DOHH2 (cell line): ENCODE results near the gene SKAP1.

Experiments used
- H3F3A ChIP-seq: fragments of 200-600 bp; sonication (generic), shearing (Covaris generic); 2 replicates; pipeline ENCODE4 v1.6.0; 2016; ENCODE audit warnings: antibody characterized with exemption, mild to moderate bottlenecking; ENCODE audit not compliant: control insufficient read depth, insufficient read depth
- H3K27ac ChIP-seq: fragments of 200-600 bp; sonication (generic); 2 replicates; pipeline ENCODE4 v1.5.1; 2014; ENCODE audit warnings: low read depth, mild to moderate bottlenecking, low read length, moderate library complexity
- H3K27me3 ChIP-seq: fragments of 200-600 bp; sonication (generic); 2 replicates; pipeline ENCODE4 v1.6.1; 2014; ENCODE audit warnings: mild to moderate bottlenecking, low read length, mixed read lengths; ENCODE audit not compliant: control insufficient read depth
- H3K36me3 ChIP-seq: fragments of 200-600 bp; sonication (generic); 2 replicates; pipeline ENCODE4 v1.6.1; 2014; ENCODE audit warnings: mild to moderate bottlenecking, low read length, moderate library complexity, mixed read lengths; ENCODE audit not compliant: control insufficient read depth
- H3K4me1 ChIP-seq: fragments of 200-600 bp; sonication (generic); 2 replicates; pipeline ENCODE4 v1.6.1; 2014; ENCODE audit warnings: mild to moderate bottlenecking, low read length, mixed read lengths; ENCODE audit not compliant: control insufficient read depth
- H3K4me2 ChIP-seq: fragments of 200-600 bp; sonication (generic); 2 replicates; pipeline ENCODE4 v1.6.0; 2014; ENCODE audit warnings: mild to moderate bottlenecking, low read length, moderate library complexity
- H3K4me3 ChIP-seq: fragments of 200-600 bp; sonication (generic); 2 replicates; pipeline ENCODE4 v1.5.1; 2014; ENCODE audit warnings: mild to moderate bottlenecking, low read length, mixed read lengths
- H3K79me2 ChIP-seq: fragments of 200-600 bp; sonication (generic); 2 replicates; pipeline ENCODE4 v1.6.1; 2014; ENCODE audit warnings: mild to moderate bottlenecking, low read length, mixed read lengths; ENCODE audit not compliant: control insufficient read depth
- H3K9me2 ChIP-seq: fragments of 200-600 bp; sonication (generic); replicated peaks from 2 replicates; pipeline ENCODE4 v1.6.1; 2014; ENCODE audit warnings: mild to moderate bottlenecking, low read length, mixed read lengths; ENCODE audit not compliant: control insufficient read depth
- H3K9me3 ChIP-seq: fragments of 200-600 bp; sonication (generic); 2 replicates; pipeline ENCODE4 v1.6.1; 2014; ENCODE audit warnings: antibody characterized with exemption, low read length, mixed read lengths; ENCODE audit not compliant: control insufficient read depth, insufficient read depth
- H4K20me1 ChIP-seq: fragments of 200-600 bp; sonication (generic); 2 replicates; pipeline ENCODE4 v1.6.0; 2014; ENCODE audit warnings: low read depth, mild to moderate bottlenecking, antibody characterized with exemption, low read length, moderate library complexity; ENCODE audit not compliant: control insufficient read depth, insufficient read depth
- CTCF ChIP-seq: fragments of 200-600 bp; sonication (generic); IDR thresholded peaks from one replicate; pipeline ENCODE4 v1.5.1; 2014; ENCODE audit warnings: antibody characterized with exemption, mild to moderate bottlenecking, low read depth, low read length; ENCODE audit not compliant: poor library complexity, severe bottlenecking
- EZH2phosphoT487 ChIP-seq: fragments of 200-600 bp; sonication (generic); IDR thresholded peaks from 2 replicates; pipeline ENCODE4 v1.6.1; 2017; ENCODE audit warnings: borderline replicate concordance, mild to moderate bottlenecking, antibody characterized with exemption, low read length, moderate library complexity, mixed read lengths

SKAP1 gene

GRCh38 chr17:48198950-48199541 is 231.0 kb downstream of the SKAP1 start:
- H3K4me2 ChIP-seq: no peak overlapping the region
- TF ChIP-seq EZH2phosphoT487: no peak
- no peak for TF ChIP-seq CTCF
- H3K9me2 ChIP-seq: no peaks in the 10 kb centered on the region
- H3K9me3 ChIP-seq: no peaks in the 10 kb centered on the region
- H3K27me3 ChIP-seq: peaks cover 29% of the 10 kb centered on the region
- H3K79me2 ChIP-seq: no peaks in the 10 kb centered on the region
- H3K27ac ChIP-seq: no peak overlapping the region
- no peak overlapping the region for H3K4me3 ChIP-seq
- no peaks in the 10 kb centered on the region for H3K36me3 ChIP-seq
- no peaks in the 10 kb centered on the region for H3F3A ChIP-seq
- no peaks in the 10 kb centered on the region for H4K20me1 ChIP-seq
- no peaks in the 10 kb centered on the region for H3K4me1 ChIP-seq

GRCh38 chr17:48195910-48196309 is 234.1 kb downstream of the SKAP1 start:
- no peaks in the 10 kb centered on the region for H3K79me2 ChIP-seq
- peaks cover 36% of the 10 kb centered on the region for H3K27me3 ChIP-seq
- TF ChIP-seq CTCF: no peak
- TF ChIP-seq EZH2phosphoT487: no peak

GRCh38 chr17:48194097-48194550 is 235.9 kb downstream of the SKAP1 start:
- no peaks in the 10 kb centered on the region for H3F3A ChIP-seq
- no peaks in the 10 kb centered on the region for H3K4me1 ChIP-seq
- TF ChIP-seq EZH2phosphoT487: no peak
- no peak for TF ChIP-seq CTCF
- H3K9me2 ChIP-seq: no peaks in the 10 kb centered on the region
- no peak overlapping the region for H3K4me3 ChIP-seq
- peaks cover 38% of the 10 kb centered on the region for H3K27me3 ChIP-seq
- no peaks in the 10 kb centered on the region for H3K9me3 ChIP-seq
- no peak overlapping the region for H3K27ac ChIP-seq
- H3K4me2 ChIP-seq: no peak overlapping the region
- H3K79me2 ChIP-seq: no peaks in the 10 kb centered on the region
- no peaks in the 10 kb centered on the region for H4K20me1 ChIP-seq
- H3K36me3 ChIP-seq: no peaks in the 10 kb centered on the region

More at GRCh38 chr17:48195910-48196309, 234.1 kb downstream of the SKAP1 start:
- Histone ChIP-seq H3K4me2 (no peak overlapping the region), H3K36me3 (no peaks in the 10 kb centered on the region), H3F3A (no peaks in the 10 kb centered on the region), H3K4me1 (no peaks in the 10 kb centered on the region), H3K27ac (no peak overlapping the region), H3K9me3 (no peaks in the 10 kb centered on the region), H4K20me1 (no peaks in the 10 kb centered on the region), H3K4me3 (no peak overlapping the region), H3K9me2 (no peaks in the 10 kb centered on the region)
